ENCODE data around the gene ADAD2.

The ADAD2 gene

DNA sequence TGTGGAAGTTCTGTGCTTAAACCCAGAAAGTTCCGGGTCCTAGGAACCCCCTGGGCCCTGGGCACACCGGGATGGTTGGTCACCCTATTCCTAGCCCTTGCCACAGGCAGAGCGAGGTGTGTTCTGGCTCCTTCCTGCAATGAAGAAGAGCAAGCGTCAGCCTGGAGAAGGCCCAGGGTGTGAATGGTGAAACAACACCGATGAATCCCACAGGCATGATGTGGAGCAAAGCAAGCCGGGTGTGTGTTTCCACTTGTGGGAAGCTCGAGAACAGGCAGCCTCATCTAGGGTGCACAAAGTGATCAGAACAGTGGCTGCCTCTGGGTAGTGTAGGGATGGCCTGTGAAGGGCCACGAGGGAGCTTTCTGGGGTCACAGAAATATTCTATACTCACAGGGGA is 35.1 kb downstream of the ADAD2 start:
- no peak overlapping the region for H3K27ac ChIP-seq
- TF ChIP-seq, protein P1, sequence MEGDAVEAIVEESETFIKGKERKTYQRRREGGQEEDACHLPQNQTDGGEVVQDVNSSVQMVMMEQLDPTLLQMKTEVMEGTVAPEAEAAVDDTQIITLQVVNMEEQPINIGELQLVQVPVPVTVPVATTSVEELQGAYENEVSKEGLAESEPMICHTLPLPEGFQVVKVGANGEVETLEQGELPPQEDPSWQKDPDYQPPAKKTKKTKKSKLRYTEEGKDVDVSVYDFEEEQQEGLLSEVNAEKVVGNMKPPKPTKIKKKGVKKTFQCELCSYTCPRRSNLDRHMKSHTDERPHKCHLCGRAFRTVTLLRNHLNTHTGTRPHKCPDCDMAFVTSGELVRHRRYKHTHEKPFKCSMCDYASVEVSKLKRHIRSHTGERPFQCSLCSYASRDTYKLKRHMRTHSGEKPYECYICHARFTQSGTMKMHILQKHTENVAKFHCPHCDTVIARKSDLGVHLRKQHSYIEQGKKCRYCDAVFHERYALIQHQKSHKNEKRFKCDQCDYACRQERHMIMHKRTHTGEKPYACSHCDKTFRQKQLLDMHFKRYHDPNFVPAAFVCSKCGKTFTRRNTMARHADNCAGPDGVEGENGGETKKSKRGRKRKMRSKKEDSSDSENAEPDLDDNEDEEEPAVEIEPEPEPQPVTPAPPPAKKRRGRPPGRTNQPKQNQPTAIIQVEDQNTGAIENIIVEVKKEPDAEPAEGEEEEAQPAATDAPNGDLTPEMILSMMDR (conservative IDR thresholded peaks at IDR 0.05), result no peak
- no peak for TF ChIP-seq ZFX (IDR thresholded peaks at IDR 0.05)

DNA sequence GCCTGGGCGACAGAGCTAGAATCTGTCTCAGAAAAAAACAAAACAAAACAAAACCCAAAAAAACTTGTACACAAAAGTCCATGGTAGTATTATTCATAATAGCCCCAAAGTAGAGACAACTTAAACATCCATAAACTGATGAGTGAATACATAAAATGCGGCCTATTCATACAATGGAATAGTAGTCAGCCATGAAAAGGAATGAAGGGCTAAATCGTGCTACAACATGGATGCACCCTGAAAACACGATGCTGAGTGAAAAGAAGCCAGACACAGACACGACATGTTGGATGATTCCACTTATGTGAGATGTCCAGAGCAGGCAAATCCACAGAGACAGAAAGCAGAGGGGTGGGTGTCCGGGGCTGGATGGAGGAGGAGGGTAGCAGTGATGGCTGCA is 36.6 kb downstream of the ADAD2 start:
- no peak overlapping the region for H3K27ac ChIP-seq
- TF ChIP-seq ZFX (IDR thresholded peaks at IDR 0.05), result no peak
- TF ChIP-seq, protein P1 (conservative IDR thresholded peaks at IDR 0.05), result no peak

DNA sequence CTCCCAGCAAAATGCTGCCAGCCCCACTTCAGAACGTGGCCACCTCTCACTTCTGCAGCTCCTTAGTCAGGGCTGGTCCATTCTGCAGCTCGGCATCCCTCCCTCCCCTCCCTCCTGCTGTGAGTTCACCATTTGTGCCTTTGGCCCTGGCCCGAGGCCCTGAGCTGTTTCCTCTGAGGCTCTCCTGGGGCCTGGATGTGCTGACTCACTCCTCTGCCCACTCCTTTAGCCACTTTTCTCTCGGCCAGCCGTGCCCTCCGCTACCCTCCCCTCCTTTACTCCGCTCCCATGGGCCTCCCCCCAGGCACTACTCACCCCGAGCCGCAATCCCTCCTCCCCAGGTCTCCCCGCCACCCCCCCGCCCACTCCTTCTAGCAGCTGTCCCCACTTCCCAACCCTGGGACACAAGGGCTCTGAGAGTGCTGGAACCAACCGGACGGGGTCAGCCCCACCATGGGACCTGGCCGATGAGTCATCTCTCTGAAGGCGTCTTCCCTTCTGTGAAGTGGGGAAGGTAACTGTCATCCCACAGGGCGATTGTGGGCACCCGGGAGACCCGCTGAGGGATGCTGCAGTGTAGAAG is 37.4 kb downstream of the ADAD2 start:
- TF ChIP-seq ZFX (IDR thresholded peaks at IDR 0.05), result no peak
- TF ChIP-seq, protein P1 (conservative IDR thresholded peaks at IDR 0.05), result no peak
- H3K27ac ChIP-seq, result no peak overlapping the region

DNA sequence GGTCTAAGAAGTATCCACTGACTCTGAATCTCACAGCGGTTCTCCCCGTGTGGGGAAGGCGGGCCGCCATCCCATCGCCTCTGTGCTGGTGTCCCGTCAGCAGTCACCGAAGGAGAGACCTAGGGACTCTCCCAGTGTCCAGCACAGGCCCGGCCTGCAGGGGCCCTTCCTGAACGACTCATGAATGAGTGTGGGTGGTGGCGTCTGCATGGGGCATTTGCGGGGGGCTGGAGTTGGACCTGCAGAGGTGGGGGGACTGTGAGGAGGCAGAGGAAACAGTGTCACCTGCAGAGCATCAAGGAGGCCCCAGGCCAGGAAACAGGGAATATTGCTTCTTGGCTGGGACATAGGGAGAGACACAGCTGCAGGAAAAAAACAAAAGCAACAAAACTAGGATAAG is 38.5 kb downstream of the ADAD2 start:
- TF ChIP-seq ZFX (IDR thresholded peaks at IDR 0.05), result no peak
- TF ChIP-seq, protein P1 (conservative IDR thresholded peaks at IDR 0.05), result no peak
- H3K27ac ChIP-seq, result no peak overlapping the region

DNA sequence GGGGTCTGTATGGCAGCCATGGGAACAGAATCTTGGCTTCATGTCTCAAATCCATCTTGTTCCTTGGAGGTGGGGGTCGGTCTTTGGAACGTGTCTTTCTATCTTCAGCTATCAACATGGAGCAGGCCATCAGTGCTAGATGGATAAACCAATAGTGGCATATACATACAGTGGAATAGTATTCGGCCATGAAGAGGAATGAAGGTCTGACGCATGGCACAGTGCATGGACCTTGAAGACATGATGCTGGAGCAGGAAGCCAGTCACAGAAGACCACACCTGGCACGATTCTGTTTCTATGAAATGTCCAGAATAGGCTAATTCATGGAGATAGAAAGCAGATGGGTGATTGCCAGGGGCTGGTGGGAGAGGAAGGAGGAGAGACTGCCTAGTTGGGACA is 41.1 kb downstream of the ADAD2 start:
- TF ChIP-seq ZFX (IDR thresholded peaks at IDR 0.05), result no peak
- TF ChIP-seq, protein P1 (conservative IDR thresholded peaks at IDR 0.05), result no peak
- H3K27ac ChIP-seq, result no peak overlapping the region

DNA sequence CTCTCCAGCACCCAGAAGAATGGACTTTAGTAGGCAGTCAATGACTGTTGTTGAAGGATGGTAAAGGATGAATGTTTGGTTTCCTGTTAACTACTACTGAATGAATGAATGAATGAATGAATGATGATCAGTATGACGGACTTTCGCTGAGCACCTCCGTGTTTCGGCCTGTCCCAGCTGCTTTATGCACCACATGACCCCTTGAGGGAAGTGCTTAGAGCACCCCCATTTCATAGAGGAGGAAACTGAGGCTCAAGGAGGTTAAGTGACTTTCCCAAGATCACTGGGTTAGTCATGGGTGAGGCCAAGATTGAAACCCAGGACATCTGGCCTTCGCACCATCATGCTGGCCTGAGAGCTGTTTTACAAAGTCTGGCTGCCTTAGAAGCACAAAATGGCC is 42.0 kb downstream of the ADAD2 start:
- no peak for TF ChIP-seq ZFX (IDR thresholded peaks at IDR 0.05)
- TF ChIP-seq, protein P1 (conservative IDR thresholded peaks at IDR 0.05), result no peak

DNA sequence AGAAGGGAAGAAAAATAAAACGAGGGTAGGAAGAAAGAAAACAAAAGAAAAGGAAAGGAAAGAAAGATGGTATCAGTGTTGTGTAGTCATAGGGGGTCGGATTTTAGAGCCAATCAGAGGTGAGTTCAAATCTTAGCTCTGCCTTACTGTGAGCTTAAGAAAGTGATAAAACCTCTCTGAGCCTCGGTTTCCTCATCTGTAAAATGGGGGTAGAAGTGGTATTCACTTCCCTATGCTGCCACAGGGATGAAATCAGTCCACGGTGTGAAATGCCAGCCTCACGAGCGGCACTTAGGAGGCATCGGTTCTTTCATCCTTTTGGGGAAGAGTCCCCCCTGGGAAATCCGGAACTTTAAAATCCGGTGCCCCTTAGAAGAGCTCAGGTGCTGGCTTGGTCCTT is 42.8 kb downstream of the ADAD2 start:
- no peak for TF ChIP-seq ZFX (IDR thresholded peaks at IDR 0.05)
- TF ChIP-seq, protein P1 (conservative IDR thresholded peaks at IDR 0.05), result no peak
- no peak overlapping the region for H3K27ac ChIP-seq

More for the DNA sequence above, 42.0 kb downstream of the ADAD2 start:
- H3K27ac ChIP-seq, result no peak overlapping the region

All from C4-2B (cell line).